Inferior parietal cortex (tissue), 1 donor: ENCODE measurements around the gene PCNP.
"Not testable (repeated sequence)": the region's sequence is repeated elsewhere in the genome, so short reads cannot be mapped to it uniquely, and the experiment has no call there.

Source experiments
- DNase-seq: peaks from one replicate; pipeline ENCODE4 v3.0.0-alpha.2; 2016; ENCODE audit errors: extremely low spot score

Gene PCNP

GRCh38 chr3:101567528-101568317, 6.3 kb upstream of the PCNP start:
- DNase-seq = no peak

- DNase-seq = no peak
Observed at GRCh38 chr3:101571028-101571895, 2.7 kb upstream of the PCNP start.

- peak; percentile 39 for DNase-seq
Observed at GRCh38 chr3:101574388-101575112, 570 bp downstream of the PCNP start.

- no peak for DNase-seq
Observed at GRCh38 chr3:101577286-101577685, 3.3 kb downstream of the PCNP start.

- no peak for DNase-seq
Observed at GRCh38 chr3:101588616-101589015, 14.6 kb downstream of the PCNP start.

- DNase-seq = no peak
Observed at GRCh38 chr3:101591071-101591470, 17.1 kb downstream of the PCNP start.

- DNase-seq = no peak
Observed at GRCh38 chr3:101602731-101603130, 28.8 kb downstream of the PCNP start.

- DNase-seq = no peak
Observed at GRCh38 chr3:101603184-101603583, 29.2 kb downstream of the PCNP start.

GRCh38 chr3:101605398-101605797, 31.4 kb downstream of the PCNP start:
- DNase-seq = not testable (repeated sequence)

GRCh38 chr3:101611023-101611422, 37.0 kb downstream of the PCNP start:
- DNase-seq = no peak

- DNase-seq = not testable (repeated sequence)
Observed at GRCh38 chr3:101613014-101613413, 39.0 kb downstream of the PCNP start.

- no peak for DNase-seq
Observed at GRCh38 chr3:101615525-101615924, 41.5 kb downstream of the PCNP start.

GRCh38 chr3:101617478-101617877, 43.5 kb downstream of the PCNP start:
- no peak for DNase-seq

GRCh38 chr3:101618726-101619125, 44.7 kb downstream of the PCNP start:
- no peak for DNase-seq

GRCh38 chr3:101619734-101620133, 45.8 kb downstream of the PCNP start:
- DNase-seq = no peak

- DNase-seq = no peak
Observed at GRCh38 chr3:101623656-101624055, 49.7 kb downstream of the PCNP start.

- no peak for DNase-seq
Observed at GRCh38 chr3:101624857-101625256, 50.9 kb downstream of the PCNP start.

- no peak for DNase-seq
Observed at GRCh38 chr3:101625879-101626278, 51.9 kb downstream of the PCNP start.

GRCh38 chr3:101629219-101629618, 55.2 kb downstream of the PCNP start:
- no peak for DNase-seq

- no peak for DNase-seq
Observed at GRCh38 chr3:101631098-101631796, 57.3 kb downstream of the PCNP start.

GRCh38 chr3:101631959-101632358, 58.0 kb downstream of the PCNP start:
- DNase-seq = not testable (repeated sequence)

- no peak for DNase-seq
Observed at GRCh38 chr3:101632586-101632985, 58.6 kb downstream of the PCNP start.
